WI38 (cell line): ENCODE results near the gene SUPT5H.

Experiments
- H3K4me3 ChIP-seq: 2 replicates; pipeline ENCODE4 v1.5.1; 2011; ENCODE audit warnings: low read depth, mild to moderate bottlenecking, control low read depth, low read length
- TF ChIP-seq, protein P1 (sequence below): IDR thresholded peaks from 2 replicates; pipeline ENCODE4 v1.5.1; 2012; ENCODE audit warnings: low read depth, mild to moderate bottlenecking, control low read depth, low read length

The SUPT5H gene

DNA sequence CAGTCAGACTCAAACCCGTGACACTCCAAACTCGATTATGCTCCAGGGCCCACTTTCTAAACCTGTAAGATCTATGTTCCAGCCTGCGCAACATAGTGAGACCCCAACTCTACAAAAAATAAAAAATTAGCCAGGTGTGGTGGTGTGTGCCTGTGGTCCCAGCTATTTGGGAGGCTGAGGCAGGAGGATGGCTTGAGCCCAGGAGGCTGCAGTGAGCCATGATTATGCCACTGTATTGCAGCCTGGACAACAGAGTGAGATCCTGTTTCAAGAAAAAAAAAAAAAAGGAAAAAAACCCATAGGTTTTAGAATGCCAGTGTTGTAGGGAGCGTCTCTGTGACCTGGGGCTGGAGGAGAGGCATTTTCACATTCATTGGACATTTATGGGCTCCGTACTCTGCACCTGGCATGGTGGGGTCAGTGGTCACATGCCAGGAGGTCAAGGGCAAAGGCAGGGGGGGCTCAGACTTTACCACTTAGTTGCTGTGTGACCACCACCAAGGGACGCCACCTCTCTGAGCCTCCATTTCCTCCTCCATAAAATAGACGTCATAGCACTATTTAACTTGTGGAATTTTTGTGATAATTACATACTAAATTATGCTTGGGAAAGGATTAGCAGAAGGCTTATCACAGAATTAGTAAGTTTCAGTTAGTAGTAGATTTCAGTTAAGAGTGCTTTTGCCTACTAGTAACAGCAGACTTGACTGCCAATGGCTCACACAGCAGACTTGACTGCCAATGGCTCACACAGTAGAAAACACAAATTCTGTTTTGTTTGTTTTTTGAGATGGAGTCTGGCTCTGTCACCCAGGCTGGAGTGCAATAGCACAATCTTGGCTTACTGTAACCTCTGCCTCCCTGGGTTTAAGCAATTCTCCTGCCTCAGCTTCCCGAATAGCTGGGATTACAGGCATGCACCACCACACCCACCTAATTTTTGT lies 75.4 kb downstream of the SUPT5H start:
- H3K4me3 ChIP-seq, result no peak overlapping the region
- TF ChIP-seq, protein P1, sequence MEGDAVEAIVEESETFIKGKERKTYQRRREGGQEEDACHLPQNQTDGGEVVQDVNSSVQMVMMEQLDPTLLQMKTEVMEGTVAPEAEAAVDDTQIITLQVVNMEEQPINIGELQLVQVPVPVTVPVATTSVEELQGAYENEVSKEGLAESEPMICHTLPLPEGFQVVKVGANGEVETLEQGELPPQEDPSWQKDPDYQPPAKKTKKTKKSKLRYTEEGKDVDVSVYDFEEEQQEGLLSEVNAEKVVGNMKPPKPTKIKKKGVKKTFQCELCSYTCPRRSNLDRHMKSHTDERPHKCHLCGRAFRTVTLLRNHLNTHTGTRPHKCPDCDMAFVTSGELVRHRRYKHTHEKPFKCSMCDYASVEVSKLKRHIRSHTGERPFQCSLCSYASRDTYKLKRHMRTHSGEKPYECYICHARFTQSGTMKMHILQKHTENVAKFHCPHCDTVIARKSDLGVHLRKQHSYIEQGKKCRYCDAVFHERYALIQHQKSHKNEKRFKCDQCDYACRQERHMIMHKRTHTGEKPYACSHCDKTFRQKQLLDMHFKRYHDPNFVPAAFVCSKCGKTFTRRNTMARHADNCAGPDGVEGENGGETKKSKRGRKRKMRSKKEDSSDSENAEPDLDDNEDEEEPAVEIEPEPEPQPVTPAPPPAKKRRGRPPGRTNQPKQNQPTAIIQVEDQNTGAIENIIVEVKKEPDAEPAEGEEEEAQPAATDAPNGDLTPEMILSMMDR, result no peak

DNA sequence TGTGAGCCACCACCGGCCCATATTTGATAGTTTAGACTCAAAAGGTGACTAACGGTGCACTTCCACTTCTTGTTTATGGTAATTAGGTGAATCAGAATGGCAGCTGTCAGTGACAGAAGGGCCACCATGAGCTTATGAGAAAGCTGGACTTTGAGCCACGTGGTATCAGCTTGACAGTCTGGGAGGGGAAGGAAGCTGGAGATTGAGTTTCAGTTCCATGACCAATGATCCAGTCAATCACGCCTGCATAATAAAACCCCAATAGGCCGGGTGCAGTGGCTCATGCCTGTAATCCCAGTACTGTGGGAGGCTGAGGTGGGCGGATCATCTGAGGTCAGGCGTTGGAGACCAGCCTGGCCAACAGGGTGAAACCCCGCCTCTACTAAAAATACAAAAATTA lies 79.1 kb downstream of the SUPT5H start:
- TF ChIP-seq, protein P1, result no peak
- no peak overlapping the region for H3K4me3 ChIP-seq

DNA sequence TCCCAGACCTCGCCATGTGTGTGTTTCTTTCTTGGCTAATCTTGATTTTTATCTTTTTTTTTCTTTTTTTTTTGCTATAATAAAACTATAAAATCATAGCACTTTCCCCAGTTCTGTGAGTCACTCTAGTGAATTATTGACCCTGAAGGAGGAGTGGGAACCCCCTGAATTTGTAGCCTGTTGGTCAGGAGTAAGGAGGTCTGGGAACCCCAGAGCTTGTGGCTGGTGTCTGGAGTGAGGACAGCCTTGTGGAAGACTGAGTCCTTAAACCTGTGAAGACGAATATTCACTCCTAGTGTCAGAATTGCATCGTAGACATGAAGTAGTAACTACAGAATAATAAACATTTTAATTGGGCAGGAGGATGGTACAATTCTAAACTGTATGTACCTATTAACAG lies 79.8 kb downstream of the SUPT5H start:
- TF ChIP-seq, protein P1, result no peak
- H3K4me3 ChIP-seq, result no peak overlapping the region
